ENCODE results near the gene PBX2.

DNA sequence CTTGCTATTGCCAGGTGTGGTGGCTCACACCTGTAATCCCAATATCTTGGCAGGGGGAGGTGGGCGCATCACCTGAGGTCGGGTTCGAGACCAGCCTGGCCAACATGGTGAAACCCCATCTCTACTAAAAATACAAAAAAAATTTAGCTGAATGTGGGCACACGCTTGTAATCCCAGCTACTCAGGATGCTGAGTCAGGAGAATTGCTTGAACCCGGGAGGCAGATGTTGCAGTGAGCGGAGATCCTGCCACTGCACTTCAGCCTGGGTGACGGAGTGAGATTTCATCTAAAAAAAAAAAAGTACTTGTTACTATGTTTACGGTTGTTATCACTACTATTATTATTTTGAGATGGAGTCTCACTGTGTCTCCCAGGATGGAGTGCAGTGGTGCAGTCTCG, 33.1 kb downstream of the PBX2 start:
- TF ChIP-seq POLR2AphosphoS5 (IDR thresholded peaks at IDR 0.05; ENCODE audit: low read depth) (no peak), GABPA (IDR thresholded peaks at IDR 0.05; ENCODE audit: low read depth) (no peak), SPI1 (IDR thresholded peaks at IDR 0.05; ENCODE audit: borderline replicate concordance, low read depth) (no peak)
- TF ChIP-seq, protein P1, sequence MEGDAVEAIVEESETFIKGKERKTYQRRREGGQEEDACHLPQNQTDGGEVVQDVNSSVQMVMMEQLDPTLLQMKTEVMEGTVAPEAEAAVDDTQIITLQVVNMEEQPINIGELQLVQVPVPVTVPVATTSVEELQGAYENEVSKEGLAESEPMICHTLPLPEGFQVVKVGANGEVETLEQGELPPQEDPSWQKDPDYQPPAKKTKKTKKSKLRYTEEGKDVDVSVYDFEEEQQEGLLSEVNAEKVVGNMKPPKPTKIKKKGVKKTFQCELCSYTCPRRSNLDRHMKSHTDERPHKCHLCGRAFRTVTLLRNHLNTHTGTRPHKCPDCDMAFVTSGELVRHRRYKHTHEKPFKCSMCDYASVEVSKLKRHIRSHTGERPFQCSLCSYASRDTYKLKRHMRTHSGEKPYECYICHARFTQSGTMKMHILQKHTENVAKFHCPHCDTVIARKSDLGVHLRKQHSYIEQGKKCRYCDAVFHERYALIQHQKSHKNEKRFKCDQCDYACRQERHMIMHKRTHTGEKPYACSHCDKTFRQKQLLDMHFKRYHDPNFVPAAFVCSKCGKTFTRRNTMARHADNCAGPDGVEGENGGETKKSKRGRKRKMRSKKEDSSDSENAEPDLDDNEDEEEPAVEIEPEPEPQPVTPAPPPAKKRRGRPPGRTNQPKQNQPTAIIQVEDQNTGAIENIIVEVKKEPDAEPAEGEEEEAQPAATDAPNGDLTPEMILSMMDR (IDR thresholded peaks at IDR 0.05; ENCODE audit: insufficient read depth, low read length), result no peak
- TF ChIP-seq, protein P2, sequence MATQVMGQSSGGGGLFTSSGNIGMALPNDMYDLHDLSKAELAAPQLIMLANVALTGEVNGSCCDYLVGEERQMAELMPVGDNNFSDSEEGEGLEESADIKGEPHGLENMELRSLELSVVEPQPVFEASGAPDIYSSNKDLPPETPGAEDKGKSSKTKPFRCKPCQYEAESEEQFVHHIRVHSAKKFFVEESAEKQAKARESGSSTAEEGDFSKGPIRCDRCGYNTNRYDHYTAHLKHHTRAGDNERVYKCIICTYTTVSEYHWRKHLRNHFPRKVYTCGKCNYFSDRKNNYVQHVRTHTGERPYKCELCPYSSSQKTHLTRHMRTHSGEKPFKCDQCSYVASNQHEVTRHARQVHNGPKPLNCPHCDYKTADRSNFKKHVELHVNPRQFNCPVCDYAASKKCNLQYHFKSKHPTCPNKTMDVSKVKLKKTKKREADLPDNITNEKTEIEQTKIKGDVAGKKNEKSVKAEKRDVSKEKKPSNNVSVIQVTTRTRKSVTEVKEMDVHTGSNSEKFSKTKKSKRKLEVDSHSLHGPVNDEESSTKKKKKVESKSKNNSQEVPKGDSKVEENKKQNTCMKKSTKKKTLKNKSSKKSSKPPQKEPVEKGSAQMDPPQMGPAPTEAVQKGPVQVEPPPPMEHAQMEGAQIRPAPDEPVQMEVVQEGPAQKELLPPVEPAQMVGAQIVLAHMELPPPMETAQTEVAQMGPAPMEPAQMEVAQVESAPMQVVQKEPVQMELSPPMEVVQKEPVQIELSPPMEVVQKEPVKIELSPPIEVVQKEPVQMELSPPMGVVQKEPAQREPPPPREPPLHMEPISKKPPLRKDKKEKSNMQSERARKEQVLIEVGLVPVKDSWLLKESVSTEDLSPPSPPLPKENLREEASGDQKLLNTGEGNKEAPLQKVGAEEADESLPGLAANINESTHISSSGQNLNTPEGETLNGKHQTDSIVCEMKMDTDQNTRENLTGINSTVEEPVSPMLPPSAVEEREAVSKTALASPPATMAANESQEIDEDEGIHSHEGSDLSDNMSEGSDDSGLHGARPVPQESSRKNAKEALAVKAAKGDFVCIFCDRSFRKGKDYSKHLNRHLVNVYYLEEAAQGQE (IDR thresholded peaks at IDR 0.05; ENCODE audit: insufficient replicate concordance, low read depth), result no peak
